NOMO-1 treated with DMSO at 0.1 percent for 48 hours (cell line): Measurements from ENCODE around the gene RNPEPL1.

Experiments used
- DNase-seq: peaks from one replicate; lab custom pipeline; 2025; ENCODE audit not compliant: unreplicated experiment; lab: John Stamatoyannopoulos, UW

Gene RNPEPL1

DNA sequence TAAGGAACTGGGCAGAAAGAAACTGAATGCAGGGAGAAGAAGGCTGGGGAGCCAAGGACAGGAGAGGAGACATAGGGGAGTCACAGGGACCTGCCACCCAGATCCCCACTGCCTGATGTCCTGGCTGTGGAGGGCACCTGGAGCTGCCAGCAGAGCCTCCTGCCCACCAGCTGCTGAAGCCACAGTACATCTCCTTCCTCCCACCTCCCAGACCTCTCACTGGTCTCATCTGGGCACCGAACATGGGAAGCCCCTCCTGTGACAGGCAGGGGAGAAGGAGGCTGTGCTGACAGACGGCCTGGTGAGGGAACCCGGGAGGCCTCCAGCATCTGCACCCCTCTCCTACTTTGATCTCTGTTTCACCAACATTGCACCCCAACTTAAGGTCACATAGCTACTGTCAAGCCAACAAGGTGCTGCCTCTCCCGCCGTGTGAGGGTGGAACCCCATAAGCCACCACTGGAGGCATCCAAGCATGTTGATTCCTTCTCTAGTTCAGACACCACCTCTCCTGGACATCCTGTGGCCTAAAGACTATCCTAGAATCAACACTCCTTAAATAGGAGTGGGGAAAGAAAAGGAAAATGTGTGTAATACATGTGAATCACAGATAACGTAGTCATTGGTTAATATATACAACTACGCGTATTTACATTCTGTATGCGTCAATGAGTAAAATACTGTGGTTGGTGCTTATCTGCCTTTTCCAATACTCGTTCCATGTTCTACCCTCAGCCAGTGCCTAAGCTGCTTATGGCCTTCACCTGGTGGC lies 3.5 kb upstream of the RNPEPL1 start:
- no peak for DNase-seq

DNA sequence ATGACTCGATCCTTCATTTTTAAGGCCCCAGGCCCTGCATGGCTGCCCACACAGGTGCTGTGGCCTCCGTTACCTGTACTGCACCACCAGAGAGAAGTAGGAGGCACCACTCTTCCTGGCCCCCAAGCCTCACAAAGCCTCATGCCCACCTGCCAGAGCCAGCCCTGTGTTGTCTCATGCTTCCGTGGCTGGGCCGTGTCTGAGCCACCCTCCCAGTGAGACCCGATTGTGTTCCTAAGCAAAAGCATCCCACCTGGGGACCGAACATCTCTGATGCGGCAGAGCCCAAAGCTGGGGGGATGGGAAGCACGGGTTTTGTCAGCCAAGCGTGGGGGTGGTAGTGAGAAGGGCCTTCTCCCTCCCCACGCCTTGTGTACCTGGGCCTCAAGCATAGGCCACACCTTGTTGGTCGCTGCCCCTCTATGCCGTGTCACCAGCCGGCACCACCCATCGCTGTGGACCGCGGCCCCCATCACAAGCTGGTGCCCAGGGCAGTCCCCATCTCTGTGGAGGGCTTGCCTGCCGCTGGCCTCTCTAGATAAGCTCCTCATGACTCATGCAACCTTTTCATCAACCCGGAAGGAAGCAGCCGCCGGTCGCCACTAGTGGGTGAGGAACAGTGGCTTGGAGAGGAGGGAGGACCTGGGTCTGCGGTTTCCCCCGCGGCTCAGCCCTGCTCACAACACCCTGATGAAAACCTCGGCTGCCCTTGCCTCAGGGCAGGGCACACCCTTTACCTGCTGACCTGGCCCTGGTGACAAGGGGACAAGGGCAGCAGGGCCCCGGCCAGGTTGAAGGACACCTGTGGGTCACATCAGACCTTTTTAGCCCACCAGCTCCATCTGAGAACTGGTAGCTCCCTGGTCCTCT lies 2.7 kb upstream of the RNPEPL1 start:
- DNase-seq = peak; percentile 97

DNA sequence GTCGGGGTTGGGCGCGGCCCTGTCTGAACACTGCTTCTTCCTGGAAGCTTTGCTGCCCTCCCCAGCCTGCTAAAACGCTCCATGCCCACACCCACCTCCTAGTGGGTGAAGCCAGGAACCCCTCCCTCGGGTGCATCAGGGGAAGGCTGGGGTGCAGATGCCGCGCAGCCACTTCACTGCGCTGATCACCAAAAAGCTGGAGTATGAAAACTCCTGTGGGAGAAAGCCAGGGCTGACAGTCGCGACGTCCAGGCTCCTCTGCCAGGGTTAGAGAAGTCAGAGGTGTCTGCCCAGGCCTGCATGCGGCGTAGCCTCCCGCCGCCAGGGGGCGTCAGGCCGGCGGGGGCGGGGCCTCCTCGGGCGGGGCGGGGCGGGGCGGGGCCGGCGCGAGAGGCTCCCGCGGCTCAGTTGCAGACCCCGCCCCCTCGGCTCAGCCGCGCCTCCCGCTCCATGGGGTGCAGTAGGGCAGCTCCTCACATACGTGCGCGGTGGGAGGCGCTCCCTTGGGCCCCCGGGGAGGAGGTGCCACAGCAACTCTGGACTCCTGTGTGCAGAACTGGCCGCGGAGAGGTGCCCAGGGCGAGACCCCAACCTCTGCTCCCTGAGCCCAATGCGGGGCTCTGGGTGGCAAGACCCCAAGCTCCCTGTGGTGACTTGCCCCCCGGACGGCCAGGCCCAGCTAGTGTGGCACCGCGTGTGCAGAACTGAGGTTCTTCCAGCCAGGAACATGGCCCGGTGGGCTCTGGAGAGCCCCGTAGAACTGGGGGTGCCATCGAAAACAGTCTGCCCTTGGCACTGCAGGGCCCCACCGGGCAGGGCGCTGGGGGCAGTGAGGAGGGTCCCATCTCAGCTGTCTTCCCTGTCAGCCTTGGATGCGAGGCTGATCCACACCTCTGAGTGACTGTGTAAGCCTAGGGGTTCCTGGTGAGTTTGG lies 1.8 kb upstream of the RNPEPL1 start:
- DNase-seq = peak; percentile 88

DNA sequence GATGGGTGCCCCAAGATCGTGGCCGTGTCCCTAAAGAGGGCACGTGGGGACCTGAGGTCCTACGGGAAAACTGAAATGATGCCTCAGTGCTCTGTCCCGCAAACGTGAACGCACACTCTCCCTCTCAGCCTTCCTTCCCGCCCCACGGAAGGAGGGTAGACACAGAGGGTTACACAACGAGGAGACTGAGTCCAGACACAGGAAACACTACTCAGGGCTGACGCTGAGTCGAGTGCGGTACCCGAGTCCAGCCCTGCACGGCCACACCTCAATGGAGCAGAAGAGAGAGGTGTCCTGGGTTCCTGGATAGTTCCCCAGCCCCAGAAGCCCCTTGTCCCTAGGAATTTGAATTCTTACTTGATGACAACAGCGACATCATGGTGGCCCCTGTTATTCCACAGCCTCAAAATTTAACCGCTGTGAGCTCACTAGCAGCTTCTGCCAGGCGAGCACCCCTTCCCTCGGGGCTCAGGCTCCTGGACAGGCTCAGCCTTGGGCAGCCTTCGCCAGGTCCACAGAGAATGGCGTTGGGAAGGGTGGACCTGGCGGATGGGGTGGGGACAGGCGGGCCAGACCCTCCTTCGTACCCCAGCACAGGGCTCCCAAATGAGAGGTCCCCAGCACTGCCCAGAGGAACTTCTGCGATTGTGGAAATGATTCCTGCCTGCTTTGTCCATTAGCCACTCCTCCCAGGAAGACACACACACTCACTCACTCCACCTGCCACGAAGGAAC lies 980 bp upstream of the RNPEPL1 start:
- peak; percentile 13 for DNase-seq

DNA sequence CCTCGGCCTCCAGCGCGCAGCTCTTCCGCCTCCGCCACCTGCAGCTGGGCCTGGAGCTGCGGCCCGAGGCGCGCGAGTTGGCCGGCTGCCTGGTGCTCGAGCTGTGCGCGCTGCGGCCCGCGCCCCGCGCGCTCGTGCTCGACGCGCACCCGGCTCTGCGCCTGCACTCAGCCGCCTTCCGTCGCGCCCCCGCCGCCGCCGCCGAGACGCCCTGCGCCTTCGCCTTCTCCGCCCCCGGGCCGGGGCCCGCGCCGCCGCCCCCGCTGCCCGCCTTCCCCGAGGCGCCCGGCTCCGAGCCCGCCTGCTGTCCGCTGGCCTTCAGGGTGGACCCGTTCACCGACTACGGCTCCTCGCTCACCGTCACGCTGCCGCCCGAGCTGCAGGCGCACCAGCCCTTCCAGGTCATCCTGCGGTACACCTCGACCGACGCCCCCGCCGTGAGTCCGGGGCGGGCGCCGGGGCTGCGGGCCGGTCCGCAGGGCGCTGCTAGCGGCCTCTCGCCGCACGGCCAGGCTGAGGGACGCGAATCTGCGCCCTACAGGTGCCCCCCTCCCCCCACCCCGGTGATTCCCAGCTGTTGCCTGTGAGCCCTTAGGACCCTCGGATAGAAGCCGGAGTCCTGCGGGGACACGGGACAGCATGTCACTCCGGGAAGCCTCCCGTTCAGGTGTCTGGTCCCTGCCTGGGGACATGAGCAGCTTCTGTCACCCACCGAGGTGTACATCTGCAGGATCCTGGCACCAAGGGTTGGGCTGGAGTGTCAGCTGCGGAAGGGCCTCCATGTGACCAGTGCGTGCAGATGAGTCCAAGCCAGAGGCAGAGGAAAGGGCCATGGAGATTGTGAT lies 616 bp downstream of the RNPEPL1 start:
- DNase-seq = peak; percentile 23

DNA sequence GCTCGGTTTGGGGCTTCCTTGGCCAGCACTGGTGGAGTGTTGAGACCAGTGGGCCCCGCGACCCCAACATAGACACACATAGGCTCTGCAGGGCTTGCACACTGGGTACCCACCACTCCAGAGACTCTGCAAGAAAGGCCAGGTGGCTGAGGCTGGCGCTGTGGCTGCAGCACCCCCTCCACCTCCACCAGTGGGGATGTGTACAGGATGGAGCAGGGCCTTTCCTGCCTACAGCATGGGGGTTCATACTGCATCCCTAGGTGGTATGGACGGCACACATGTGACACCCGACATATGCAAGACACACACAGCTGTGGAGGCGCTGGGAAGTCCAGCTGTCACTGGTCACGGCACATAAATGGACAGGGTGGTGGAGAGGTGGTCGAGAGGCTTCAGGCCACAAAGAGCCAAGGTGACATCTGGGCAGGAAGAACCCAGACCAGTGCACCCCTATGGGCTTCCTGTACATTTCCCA lies 1.3 kb downstream of the RNPEPL1 start:
- no peak for DNase-seq

DNA sequence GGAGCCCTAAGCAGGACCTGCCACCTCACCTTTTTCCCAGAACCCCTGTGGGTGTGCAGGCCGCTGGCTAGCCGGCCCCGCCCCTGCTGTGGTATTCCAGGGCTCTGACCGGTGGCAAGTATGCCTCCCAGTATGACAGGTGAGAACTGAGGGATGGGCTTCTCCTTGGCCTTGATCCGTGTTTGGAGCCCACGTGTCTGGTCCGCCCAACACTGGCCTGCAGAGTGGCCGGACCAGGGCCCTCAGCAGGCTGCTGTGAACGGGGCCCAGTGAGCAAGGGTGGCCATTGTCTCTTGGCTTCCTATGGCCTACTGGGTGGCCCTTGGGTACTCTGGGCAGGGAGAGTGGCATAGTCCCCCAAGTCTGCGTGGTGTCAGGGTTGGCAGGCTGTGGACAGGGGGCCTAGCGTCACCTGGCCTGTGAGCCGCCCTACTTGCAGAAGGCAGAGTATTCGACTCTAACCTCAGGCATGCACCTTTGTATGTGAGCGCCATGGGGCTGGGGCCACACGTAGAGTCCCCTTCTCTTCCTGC lies 1.8 kb downstream of the RNPEPL1 start:
- no peak for DNase-seq

DNA sequence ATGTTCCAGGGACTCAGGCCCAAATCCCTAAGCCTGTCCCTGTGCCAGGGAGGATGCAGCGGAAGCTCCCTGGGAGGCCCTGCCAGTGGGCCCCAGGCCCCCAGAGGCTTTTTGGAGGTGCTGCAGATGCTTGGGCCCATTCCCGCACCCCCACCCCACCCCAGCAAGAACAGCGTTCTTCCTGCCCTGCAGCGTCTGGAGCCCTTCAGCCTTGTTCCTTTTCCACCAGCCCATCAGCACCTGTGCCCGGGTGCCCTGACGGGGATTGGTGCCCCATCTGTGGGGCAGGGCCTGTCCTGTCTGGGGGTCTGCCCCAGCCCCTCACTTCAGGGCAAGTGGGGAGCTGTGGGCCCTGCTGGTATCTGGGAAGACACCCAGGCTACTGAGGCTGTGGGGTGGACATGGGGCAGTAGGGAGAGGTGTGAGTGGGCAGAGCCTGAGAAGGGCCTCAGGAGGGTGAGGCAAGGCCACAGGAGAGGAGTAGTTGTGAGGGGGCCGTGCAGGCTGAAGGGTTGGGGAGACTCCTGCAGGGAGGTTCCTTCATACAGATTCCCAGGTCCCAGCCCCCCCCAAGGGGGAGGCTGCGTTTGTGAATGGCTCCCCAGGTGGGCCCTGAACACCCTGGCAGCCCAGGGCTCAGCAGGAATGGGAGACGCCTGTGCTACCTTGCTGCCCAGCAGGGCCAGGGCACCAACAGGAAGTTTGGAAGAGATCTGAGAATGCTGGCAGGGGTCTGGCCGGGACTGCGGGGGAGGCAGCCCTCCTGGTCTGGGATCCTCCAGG lies 2.4 kb downstream of the RNPEPL1 start:
- no peak for DNase-seq

DNA sequence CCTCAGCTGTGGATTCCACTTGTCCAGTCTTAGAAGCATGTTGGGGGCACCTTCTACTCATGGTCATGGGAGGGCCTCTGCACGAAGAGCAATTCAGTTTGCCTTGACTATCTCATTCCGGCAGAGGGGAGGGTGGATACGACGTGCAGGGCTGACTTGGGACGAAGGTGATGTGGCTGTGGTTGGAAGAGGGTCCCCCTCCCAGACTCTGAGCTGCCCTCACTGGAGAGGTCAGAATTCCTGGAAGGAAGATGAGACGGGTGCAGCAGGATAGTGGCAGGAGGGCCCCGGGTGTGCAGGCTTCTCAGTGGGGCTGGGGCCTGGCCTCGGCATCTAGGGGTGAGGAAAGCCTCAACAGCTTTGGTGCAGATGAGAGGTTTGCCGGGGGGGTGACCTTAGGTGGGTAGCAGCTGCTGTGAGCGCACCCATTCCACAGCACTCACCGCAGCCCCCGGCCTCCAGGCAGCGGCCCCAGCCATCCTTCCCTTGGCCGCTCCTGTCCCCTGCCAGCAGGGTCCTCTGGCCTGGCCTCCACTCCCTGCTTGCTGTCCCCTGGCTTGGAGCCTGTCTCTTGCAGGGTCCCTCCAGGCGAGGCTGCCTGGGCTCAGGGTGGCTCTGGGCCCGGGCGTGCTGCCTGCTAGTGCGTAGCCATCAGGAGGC lies 3.2 kb downstream of the RNPEPL1 start:
- no peak for DNase-seq

DNA sequence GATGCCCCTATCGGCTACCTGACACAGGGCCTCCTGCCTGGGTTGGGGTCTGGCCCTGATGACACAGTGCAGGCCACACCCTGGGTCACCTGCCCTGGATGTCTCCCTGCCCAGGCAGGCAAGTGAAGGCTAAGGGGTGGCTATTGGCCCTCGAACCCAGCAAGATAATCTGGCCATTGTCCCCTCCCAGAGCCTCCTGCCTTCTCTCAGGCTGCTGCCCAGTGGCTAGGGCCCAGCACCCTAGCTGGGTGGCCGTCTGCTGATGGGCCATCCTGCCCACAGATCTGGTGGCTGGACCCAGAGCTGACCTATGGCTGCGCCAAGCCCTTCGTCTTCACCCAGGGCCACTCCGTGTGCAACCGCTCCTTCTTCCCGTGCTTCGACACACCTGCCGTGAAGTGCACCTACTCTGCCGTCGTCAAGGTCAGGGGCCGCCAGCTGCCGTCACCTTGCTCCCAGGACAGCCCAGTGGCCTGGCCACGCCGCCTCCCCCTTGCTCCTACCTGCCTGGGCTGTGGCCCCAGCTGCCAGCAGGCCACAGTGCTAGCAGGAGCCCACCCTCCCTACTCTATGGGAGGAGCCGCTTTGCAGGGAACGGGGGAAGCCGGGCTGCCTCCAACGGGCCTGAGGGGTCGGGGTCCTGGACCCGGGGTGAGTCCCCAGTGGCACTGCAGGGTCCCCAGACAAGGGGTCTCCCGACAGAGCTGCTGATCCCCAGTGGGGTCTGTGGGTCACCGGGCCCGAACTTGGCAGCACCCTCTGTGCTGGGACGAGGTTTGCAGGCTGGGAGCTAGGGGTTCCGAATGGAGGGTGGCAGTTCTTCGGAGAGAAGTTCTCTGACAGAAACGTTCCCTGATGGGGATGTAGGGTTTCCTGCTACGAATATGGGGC lies 4.1 kb downstream of the RNPEPL1 start:
- DNase-seq = no peak

DNA sequence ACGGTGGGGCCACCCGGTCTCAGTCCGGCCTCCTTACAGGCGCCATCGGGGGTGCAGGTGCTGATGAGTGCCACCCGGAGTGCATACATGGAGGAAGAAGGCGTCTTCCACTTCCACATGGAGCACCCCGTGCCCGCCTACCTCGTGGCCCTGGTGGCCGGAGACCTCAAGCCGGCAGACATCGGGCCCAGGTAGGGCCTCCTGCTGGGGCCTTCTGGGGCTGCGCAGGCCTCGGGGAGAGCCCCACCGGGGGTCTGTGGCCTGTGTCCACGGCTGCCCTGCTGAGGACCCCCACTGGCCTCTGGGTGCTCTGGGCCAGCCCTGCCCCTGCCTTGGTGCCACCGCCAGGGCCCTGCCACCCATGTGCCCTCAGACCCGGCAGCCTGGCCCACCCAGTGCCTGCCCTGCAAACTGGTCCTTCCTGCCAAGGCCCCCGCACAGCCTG lies 4.8 kb downstream of the RNPEPL1 start:
- DNase-seq = no peak

DNA sequence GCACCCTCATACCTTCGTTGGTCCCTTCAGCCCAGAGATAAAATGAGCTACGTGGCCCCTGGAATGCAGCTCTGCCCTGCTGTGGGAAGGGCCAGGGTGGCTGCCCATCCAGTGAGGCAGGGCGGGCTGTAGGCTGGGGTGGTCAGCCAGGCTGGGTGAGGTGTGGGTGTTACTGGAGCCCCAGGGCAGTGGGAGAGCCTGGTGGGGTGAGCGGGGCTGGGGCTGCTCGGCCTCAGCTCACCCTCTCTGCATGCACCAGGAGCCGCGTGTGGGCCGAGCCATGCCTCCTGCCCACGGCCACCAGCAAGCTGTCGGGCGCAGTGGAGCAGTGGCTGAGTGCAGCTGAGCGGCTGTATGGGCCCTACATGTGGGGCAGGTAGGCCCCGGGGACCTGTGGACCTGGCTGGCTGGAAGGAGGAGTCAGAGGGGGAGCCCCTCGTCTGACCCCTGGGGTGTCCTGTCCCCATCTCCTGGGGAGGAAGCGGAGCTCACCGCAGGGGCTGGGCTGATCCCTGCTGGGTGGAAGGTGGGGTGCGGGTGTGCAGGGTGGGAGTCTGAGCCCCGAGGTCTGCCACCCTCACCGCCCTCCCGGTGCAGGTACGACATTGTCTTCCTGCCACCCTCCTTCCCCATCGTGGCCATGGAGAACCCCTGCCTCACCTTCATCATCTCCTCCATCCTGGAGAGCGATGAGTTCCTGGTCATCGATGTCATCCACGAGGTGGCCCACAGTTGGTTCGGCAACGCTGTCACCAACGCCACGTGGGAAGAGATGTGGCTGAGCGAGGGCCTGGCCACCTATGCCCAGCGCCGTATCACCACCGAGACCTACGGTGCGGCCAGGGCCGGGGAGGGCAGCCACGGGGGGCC lies 5.5 kb downstream of the RNPEPL1 start:
- DNase-seq = no peak

DNA sequence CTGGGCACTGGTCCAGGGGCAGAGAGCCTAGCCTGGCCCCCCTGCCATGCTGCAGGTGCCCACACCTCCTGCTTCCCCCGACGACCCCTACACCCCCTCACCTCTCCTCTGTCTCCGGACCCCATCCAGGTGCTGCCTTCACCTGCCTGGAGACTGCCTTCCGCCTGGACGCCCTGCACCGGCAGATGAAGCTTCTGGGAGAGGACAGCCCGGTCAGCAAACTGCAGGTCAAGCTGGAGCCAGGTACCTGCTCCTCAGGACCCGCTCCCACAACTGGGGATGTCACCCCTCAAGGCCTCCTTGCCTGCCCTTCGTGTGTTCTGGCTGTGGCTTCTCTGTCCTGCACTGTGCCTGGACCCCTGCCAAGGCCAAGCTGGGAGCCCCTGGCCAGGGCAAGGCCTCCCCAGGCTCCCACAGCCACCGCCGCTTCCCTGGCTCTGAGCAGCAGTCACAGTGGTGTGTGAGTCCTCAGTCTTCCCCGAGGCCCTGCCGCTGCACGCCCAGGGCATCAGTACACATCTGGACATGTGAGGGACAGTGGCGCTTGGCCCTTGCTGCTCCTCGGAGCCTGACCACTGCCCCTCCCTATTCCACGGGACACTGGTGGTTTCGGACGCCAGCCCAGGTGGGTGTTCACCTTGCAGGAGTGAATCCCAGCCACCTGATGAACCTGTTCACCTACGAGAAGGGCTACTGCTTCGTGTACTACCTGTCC lies 6.3 kb downstream of the RNPEPL1 start:
- no peak for DNase-seq

DNA sequence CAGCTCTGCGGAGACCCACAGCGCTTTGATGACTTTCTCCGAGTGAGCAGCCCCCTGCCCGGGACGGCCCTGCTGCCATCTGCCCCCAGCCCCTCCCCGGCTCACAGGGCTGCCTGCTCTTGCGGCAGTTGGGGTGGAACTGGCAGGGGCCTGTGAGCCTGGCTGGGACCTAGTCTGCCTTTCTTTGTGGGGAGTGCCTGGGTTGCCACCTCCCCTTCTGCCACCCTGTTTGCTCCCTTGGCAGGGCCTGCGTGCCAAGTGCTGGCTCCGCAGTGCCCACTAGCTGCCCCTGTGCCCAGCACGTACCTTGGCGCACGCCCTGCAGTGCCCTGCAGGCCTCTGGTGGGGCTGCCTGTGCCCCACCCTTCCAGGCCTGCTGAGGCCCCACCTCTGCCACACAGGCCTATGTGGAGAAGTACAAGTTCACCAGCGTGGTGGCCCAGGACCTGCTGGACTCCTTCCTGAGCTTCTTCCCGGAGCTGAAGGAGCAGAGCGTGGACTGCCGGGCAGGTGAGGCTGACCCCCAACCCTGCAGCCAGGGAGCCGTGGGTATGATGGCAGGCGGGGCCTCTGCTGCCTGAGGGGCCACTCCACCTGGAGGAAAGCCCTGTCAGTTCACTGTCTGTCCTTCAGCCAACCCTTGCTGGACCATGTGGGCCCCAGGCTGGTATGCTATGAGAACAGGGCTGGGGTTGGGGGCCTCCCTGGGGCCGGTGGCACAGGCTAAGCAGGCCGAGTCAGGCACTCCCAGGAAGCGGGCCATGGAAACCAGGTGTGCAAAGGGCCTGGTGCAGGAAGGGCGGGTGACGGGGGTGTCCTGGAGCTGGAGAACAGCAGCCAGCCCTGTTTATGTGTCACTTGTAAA lies 7.0 kb downstream of the RNPEPL1 start:
- DNase-seq = no peak
